Endothelial cell of umbilical vein (primary cell): ENCODE results near the gene DNAH10. TPM values are rescaled to one million over a fixed set of nuclear protein-coding genes. Genes with fewer than 3 reads are reported as not detected.

ENCODE experiments used
- BruUV-seq: library from RNA; stranded (reverse); fragments of 400-500 nt; replicated peaks from 2 replicates; lab custom pipeline; 2021; lab: Mats Ljungman, UMichigan
- CTCF ChIA-PET: fragments of 300-600, 350-600 bp; sonication (Branson Sonifier 250); formaldehyde crosslinking; loops from one replicate; lab custom pipeline; 2021; ENCODE audit warnings: antibody characterized with exemption, inconsistent platforms; lab: Charles Lee
- POLR2A ChIA-PET: fragments of 300-600, 350-600 bp; sonication (Branson Sonifier 250); formaldehyde crosslinking; loops from one replicate; lab custom pipeline; 2021; ENCODE audit warnings: antibody characterized with exemption, inconsistent platforms; lab: Charles Lee
- DNase-seq: peaks from one replicate; pipeline ENCODE4 v3.0.0-alpha.2; 2011; ENCODE audit warnings: low read depth, low spot score
- FAIRE-seq: peaks from 2 replicates; lab custom pipeline; 2011; peaks lifted over from hg19 to GRCh38; lab: Jason Lieb, UNC
- H2AFZ ChIP-seq: 2 replicates; pipeline ENCODE4 v1.6.0; 2012; ENCODE audit warnings: low read depth, low read length, control low read depth, inconsistent platforms
- H3K27ac ChIP-seq: 2 replicates; pipeline ENCODE4 v1.5.1; 2011; ENCODE audit warnings: low read depth, mild to moderate bottlenecking, control low read depth, low read length, moderate library complexity; ENCODE audit not compliant: insufficient read depth
- H3K27me3 ChIP-seq, 2 experiments: 2 replicates each; pipeline versions ENCODE4 v1.6.0 to v1.6.1; 2011; ENCODE audit warnings: low read length in 2 of 2, mixed read lengths in 1 of 2; ENCODE audit not compliant: control insufficient read depth in 2 of 2, insufficient read depth in 2 of 2
- H3K36me3 ChIP-seq, 2 experiments: 2 replicates in 1 of 2; 3 replicates in 1 of 2; pipeline ENCODE4 v1.5.1; 2011; ENCODE audit warnings: low read length in 2 of 2, mild to moderate bottlenecking in 1 of 2, moderate library complexity in 1 of 2; ENCODE audit not compliant: control insufficient read depth in 2 of 2, insufficient read depth in 2 of 2; ENCODE audit errors: extremely low read depth in 1 of 2
- H3K4me1 ChIP-seq: 3 replicates; pipeline ENCODE4 v1.5.1; 2011; ENCODE audit warnings: mild to moderate bottlenecking, low read length; ENCODE audit not compliant: control insufficient read depth, insufficient read depth; ENCODE audit errors: extremely low read depth
- H3K4me2 ChIP-seq: 2 replicates; pipeline ENCODE4 v1.6.1; 2011; ENCODE audit warnings: low read length, control low read depth, mixed read lengths; ENCODE audit not compliant: insufficient read depth
- H3K4me3 ChIP-seq, 3 experiments: fragments of 200-600 bp in 1 of 3; sonication (generic), shearing (Covaris generic) in 1 of 3; replicated peaks in 1 of 3; 2 replicates each; pipeline ENCODE4 v1.5.1; 2011 to 2016; ENCODE audit warnings: control low read depth in 3 of 3, low read length in 3 of 3, mild to moderate bottlenecking in 2 of 3, inconsistent platforms in 1 of 3, low read depth in 1 of 3, moderate library complexity in 1 of 3; ENCODE audit not compliant: insufficient read depth in 1 of 3
- H3K79me2 ChIP-seq: 2 replicates; pipeline ENCODE4 v1.6.0; 2012; ENCODE audit warnings: low read length, inconsistent platforms; ENCODE audit not compliant: control insufficient read depth, insufficient read depth
- H3K9ac ChIP-seq: replicated peaks from 2 replicates; pipeline ENCODE3; 2011; ENCODE audit warnings: low read length, control low read depth; ENCODE audit not compliant: insufficient read depth; ENCODE audit errors: extremely low read depth
- H3K9me1 ChIP-seq: replicated peaks from 3 replicates; pipeline ENCODE4 v1.6.0; 2011; ENCODE audit warnings: mild to moderate bottlenecking, low read length; ENCODE audit not compliant: control insufficient read depth, insufficient read depth; ENCODE audit errors: extremely low read depth
- H3K9me3 ChIP-seq: replicated peaks from 2 replicates; pipeline ENCODE4 v1.5.1; 2012; ENCODE audit warnings: low read length, inconsistent platforms; ENCODE audit not compliant: control insufficient read depth, insufficient read depth
- H4K20me1 ChIP-seq: replicated peaks from 2 replicates; pipeline ENCODE3; 2011; ENCODE audit warnings: mild to moderate bottlenecking, low read length; ENCODE audit not compliant: control insufficient read depth, insufficient read depth; ENCODE audit errors: extremely low read depth
- CTCF ChIP-seq, 2 donors: IDR thresholded peaks; 1 replicate in 1 of 2; 2 replicates in 1 of 2; pipeline ENCODE4 v1.5.1; 2011; ENCODE audit warnings: low read length in 2 of 2, mild to moderate bottlenecking in 2 of 2, moderate library complexity in 2 of 2, control low read depth in 1 of 2, inconsistent platforms in 1 of 2, low read depth in 1 of 2; ENCODE audit not compliant: insufficient read depth in 1 of 2; ENCODE audit errors: extremely low read depth in 1 of 2
- EZH2 ChIP-seq: IDR thresholded peaks from 2 replicates; pipeline ENCODE4 v1.6.1; 2012; ENCODE audit warnings: borderline replicate concordance, low read depth, mild to moderate bottlenecking, moderate library complexity, low read length, inconsistent platforms; ENCODE audit not compliant: severe bottlenecking
- FOS ChIP-seq: IDR thresholded peaks from 2 replicates; pipeline ENCODE4 v1.6.1; 2011; ENCODE audit warnings: mild to moderate bottlenecking, low read length, moderate library complexity, borderline replicate concordance; ENCODE audit not compliant: insufficient read depth
- GATA2 ChIP-seq: IDR thresholded peaks from 2 replicates; pipeline ENCODE4 v1.7.0; 2011; ENCODE audit warnings: low read depth, mild to moderate bottlenecking, moderate library complexity, mixed read lengths, low read length; ENCODE audit not compliant: insufficient read length, insufficient read depth
- JUN ChIP-seq: IDR thresholded peaks from 2 replicates; pipeline ENCODE4 v1.6.1; 2011; ENCODE audit warnings: borderline replicate concordance, low read depth; ENCODE audit not compliant: insufficient read length, insufficient read depth
- MAX ChIP-seq: IDR thresholded peaks from 2 replicates; pipeline ENCODE4 v1.6.1; 2011; ENCODE audit not compliant: insufficient read depth, insufficient read length
- MYC ChIP-seq: IDR thresholded peaks from one replicate; pipeline ENCODE4 v1.6.1; 2011; ENCODE audit warnings: mild to moderate bottlenecking, low read depth, low read length
- POLR2A ChIP-seq: IDR thresholded peaks from 2 replicates; pipeline ENCODE4 v1.6.1; 2012; ENCODE audit warnings: low read depth, mild to moderate bottlenecking, control low read depth, low read length
- POLR2AphosphoS5 ChIP-seq: IDR thresholded peaks from 2 replicates; pipeline ENCODE4 v1.6.1; 2012; ENCODE audit warnings: low read depth, mild to moderate bottlenecking, control low read depth, low read length, moderate library complexity; ENCODE audit not compliant: insufficient read depth
- dilution Hi-C: fragments of 300-500 bp; cut with MboI; formaldehyde crosslinking; loops from one replicate; pipeline ENCODE4 v1.15.0; 2019; ENCODE audit warnings: low sequenced_read_pairs; ENCODE audit not compliant: extremely low pct_ligation_motif_present
- intact Hi-C: fragments of 100-400 bp; cut with micrococcal nuclease; formaldehyde crosslinking; loops from one replicate; pipeline ENCODE4 v1.10.0; 2022
- polyA plus RNA-seq, 4 experiments: library from polyadenylated mRNA; depleted of rRNA in 3 of 4; stranded (reverse) in 3 of 4; unstranded in 1 of 4; fragments of >200 nt; gene quantifications; 2 replicates each; pipeline versions ENCODE4 v1.2.1 to v1.2.3, GENCODE V29; 2011 to 2012; ENCODE audit warnings: missing spikeins in 1 of 4
- total RNA-seq: library from RNA; stranded (reverse); gene quantifications from 2 replicates; pipeline ENCODE4 v1.2.3, GENCODE V29; 2021

The DNAH10 gene
- total and polyA plus RNA-seq, 2 donors (not counting 3 experiments of a cell fraction or from before 2014, with no cell fraction given), result 0.04 to 0.31 TPM

- Histone ChIP-seq H3K9ac (no peak overlapping the region), H4K20me1 (no peaks in the 10 kb centered on the region), H3K4me3 (no peak overlapping the region), H3K27ac (no peak overlapping the region), H3K9me1 (no peaks in the 10 kb centered on the region), H3K27me3 (peaks cover 0 to under 1% of the 10 kb centered on the region in 2 experiments), H3K9me3 (no peaks in the 10 kb centered on the region), H2AFZ (no peak overlapping the region), H3K4me1 (no peaks in the 10 kb centered on the region), H3K79me2 (no peaks in the 10 kb centered on the region), H3K4me2 (no peak overlapping the region), H3K36me3 (no peaks in the 10 kb centered on the region)
- no peak for DNase-seq
- BruUV-seq, result no TSS peak
- dilution Hi-C loops (no loop called here), intact Hi-C loops (no loop called here)
- no peak for FAIRE-seq
- ChIA-PET POLR2A (no interaction called here), CTCF (no interaction called here)
- TF ChIP-seq CTCF (IDR thresholded peaks at IDR 0.05; ENCODE audit: extremely low read depth in 1 of 2, insufficient read depth in 1 of 2, low read depth in 1 of 2, low read length in 2 of 2) (no peak), MYC (no peak), FOS (no peak), JUN (no peak), EZH2 (no peak), GATA2 (no peak), POLR2AphosphoS5 (no peak), POLR2A (no peak), MAX (no peak)
Observed at GRCh38 chr12:123828854-123829547, 66.9 kb downstream of the DNAH10 start.
